ENCODE data around the gene SEMA4A. TPM values are rescaled to one million over a fixed set of nuclear protein-coding genes. Genes with fewer than 3 reads are reported as not detected.

SEMA4A gene
- total and polyA plus RNA-seq, 12 donors: 0.98 to 6.8 (median 1.8) TPM

DNA sequence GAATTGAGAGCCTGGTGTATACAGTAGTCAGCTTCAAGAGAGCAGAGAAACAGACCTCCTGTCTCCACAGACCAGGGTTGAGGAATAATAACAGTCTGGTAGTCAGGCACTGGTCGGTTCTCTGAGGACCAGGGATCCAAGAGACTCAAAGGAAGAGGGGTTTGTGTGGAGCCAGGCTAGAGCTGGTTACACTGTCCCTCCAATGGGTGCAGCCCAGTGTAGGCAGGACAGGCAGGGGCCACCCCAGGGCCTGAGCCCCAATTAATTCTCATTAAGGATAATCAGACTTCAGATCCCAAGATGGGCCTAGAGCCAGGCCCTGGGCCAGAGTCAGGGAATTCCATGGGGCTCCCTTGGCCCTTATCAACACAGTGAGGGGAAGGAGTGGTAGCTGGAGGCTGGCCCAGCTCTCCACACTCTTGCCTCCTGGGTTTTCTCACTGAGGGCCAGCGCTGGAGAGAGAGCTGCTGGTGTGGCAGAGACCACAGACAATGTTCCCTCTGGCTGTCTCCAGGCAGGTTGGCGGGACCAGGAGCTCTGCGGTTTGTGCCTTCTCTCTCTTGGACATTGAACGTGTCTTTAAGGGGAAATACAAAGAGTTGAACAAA is 9.1 kb downstream of the SEMA4A start:
- DNase-seq: peak in 1 of 2 donors; percentile 50
- intact Hi-C loops (cut with DNase I): loop anchor here in 2 of 10 donors (5.0 kb wide), 1 partner anchor 50 kb away; the partner anchor contains the start of gene PMF1 (in 2 of the 2)
- peak in 7 of 8 donors; percentile 9 to 75 (median 38) for ATAC-seq
- H3K4me3 ChIP-seq: no peak overlapping the region
- H3K27ac ChIP-seq: peak overlapping the region in 9 of 10 donors; percentile 78 to 93 (median 88)
- H3K27me3 ChIP-seq: no peaks in the 10 kb centered on the region
- H3K9me3 ChIP-seq: no peaks in the 10 kb centered on the region
- peaks cover 0 to 45% (median 0%) of the 10 kb centered on the region in 9 donors for H3K36me3 ChIP-seq
- TF ChIP-seq, protein P1, sequence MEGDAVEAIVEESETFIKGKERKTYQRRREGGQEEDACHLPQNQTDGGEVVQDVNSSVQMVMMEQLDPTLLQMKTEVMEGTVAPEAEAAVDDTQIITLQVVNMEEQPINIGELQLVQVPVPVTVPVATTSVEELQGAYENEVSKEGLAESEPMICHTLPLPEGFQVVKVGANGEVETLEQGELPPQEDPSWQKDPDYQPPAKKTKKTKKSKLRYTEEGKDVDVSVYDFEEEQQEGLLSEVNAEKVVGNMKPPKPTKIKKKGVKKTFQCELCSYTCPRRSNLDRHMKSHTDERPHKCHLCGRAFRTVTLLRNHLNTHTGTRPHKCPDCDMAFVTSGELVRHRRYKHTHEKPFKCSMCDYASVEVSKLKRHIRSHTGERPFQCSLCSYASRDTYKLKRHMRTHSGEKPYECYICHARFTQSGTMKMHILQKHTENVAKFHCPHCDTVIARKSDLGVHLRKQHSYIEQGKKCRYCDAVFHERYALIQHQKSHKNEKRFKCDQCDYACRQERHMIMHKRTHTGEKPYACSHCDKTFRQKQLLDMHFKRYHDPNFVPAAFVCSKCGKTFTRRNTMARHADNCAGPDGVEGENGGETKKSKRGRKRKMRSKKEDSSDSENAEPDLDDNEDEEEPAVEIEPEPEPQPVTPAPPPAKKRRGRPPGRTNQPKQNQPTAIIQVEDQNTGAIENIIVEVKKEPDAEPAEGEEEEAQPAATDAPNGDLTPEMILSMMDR (IDR thresholded peaks at IDR 0.05): no peak
- H3K4me1 ChIP-seq: peaks cover 3 to 55% (median 32%) of the 10 kb centered on the region in 9 donors
- 49 to 58% methylated on average over 5 of the region's 5 CpGs for WGBS, 2 donors

DNA sequence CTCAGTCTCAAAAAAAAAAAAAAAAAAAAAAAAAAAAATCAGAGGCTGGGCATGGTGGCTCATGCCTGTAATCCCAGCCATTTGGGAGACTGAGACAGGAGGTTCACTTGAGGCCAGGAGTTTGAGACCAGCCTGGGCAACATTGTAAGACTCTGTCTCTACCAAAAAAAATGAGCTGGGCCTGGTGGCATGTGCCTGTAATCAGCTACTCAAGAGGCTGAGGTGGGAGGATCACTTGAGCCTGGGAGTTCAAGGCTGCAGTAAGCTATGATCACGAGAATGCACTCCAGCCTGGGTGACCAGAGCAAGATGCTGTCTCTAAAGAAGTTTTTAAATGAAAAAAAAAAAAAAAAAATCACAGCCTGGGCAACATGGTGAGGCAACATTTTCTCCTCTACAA is 10.3 kb downstream of the SEMA4A start:
- 92 to 97% methylated on average over 1 of the region's 1 CpG for WGBS, 2 donors
- Histone ChIP-seq H3K27me3 (no peaks in the 10 kb centered on the region), H3K9me3 (no peaks in the 10 kb centered on the region), H3K4me1 (peaks cover 3 to 54% (median 32%) of the 10 kb centered on the region in 9 donors), H3K27ac (no peak overlapping the region), H3K36me3 (peaks cover 0 to 42% (median 0%) of the 10 kb centered on the region in 9 donors), H3K4me3 (no peak overlapping the region)
- ATAC-seq (no peak), DNase-seq (no peak)
- intact Hi-C loops (cut with DNase I): loop anchor here in 2 of 10 donors (5.0 kb wide), 1 partner anchor 49 kb away; the partner anchor contains the start of gene PMF1 (in 2 of the 2)
- TF ChIP-seq, protein P1 (IDR thresholded peaks at IDR 0.05): no peak

DNA sequence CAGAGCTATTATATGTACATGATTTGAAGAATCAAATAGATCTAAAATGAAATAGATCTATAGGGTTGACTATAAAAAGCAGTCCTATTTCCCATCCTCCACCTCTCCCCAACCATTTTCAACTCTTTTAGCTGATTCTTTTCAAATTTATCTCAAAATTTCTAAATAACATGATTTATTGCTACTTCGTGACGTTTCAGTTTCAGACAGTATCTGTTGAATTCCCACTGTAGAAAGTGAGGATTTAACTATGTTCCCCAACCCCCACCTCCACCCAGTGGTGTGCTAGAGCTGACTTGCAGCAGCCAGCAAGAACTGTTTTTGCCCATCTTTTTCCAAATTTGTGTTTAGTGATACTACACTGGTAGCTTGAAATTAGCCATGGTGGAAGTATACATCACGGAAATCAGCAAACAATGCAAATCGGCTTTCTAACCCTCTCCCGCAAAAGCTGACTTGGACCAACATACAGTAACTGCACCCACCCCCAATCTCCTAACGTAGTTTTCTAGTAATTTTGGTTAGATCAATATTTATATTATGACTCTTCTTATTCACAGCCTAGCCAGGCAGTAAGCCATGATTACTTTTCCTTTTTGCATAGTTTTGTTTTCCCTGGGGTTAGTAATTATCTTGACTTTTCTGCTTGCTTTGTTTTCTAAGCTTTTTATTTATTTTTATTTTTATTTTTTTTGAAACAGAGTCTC is 10.9 kb downstream of the SEMA4A start:
- intact Hi-C loops (cut with DNase I): loop anchor here in 2 of 10 donors (5.0 kb wide), 1 partner anchor 48 kb away; the partner anchor contains the start of gene PMF1 (in 2 of the 2)
- WGBS, 2 donors: 83 to 90% methylated on average over 6 of the region's 6 CpGs

DNA sequence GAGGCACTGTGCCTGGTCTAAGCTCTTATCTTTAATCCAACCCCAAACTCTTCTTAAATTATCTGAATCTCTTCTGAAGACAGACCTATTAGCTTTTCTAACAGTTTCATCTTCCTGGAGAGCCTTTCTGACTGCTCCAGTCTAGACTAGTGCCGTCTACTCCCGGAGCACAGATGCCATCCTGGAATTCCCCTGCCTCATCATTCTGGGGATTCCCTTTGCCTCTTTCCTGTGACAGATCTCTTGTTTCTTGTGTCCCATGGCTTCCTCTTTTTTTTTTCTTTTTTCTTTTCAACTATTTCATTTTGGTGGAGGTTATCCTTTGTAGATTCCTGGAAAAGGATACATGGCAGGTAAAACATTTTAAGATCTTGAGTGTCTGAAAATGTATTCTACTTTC is 11.7 kb downstream of the SEMA4A start:
- Histone ChIP-seq H3K27me3 (no peaks in the 10 kb centered on the region), H3K4me3 (no peak overlapping the region), H3K36me3 (peaks cover 0 to 43% (median 0%) of the 10 kb centered on the region in 9 donors), H3K9me3 (no peaks in the 10 kb centered on the region), H3K27ac (peak overlapping the region in 1 of 10 donors; percentile 44), H3K4me1 (peaks cover under 1 to 49% (median 28%) of the 10 kb centered on the region in 9 donors)
- 54 to 77% methylated on average over 2 of the region's 2 CpGs for WGBS, 2 donors
- TF ChIP-seq, protein P1 (IDR thresholded peaks at IDR 0.05): no peak
- intact Hi-C loops (cut with DNase I): no loop called here
- ATAC-seq (no peak), DNase-seq (no peak)

More for the DNA sequence above, 10.9 kb downstream of the SEMA4A start:
- Histone ChIP-seq H3K4me3 (no peak overlapping the region), H3K36me3 (peaks cover 0 to 43% (median 0%) of the 10 kb centered on the region in 9 donors), H3K4me1 (peaks cover 3 to 54% (median 32%) of the 10 kb centered on the region in 9 donors), H3K27ac (peak overlapping the region in 1 of 10 donors; percentile 44), H3K27me3 (no peaks in the 10 kb centered on the region), H3K9me3 (no peaks in the 10 kb centered on the region)
- DNase-seq (no peak), ATAC-seq (no peak)
- TF ChIP-seq, protein P1 (IDR thresholded peaks at IDR 0.05): no peak

All from heart right ventricle (tissue), 16 donors.